Karpas-422 (cell line): ENCODE measurements around the gene TBC1D22A. TPM values are rescaled to one million over a fixed set of nuclear protein-coding genes. Genes with fewer than 3 reads are reported as not detected.

ENCODE experiments used
- DNase-seq: peaks from one replicate; pipeline ENCODE4 v3.0.0-alpha.2; 2015
- H2AFZ ChIP-seq: fragments of 200-600 bp; sonication (generic); 2 replicates; pipeline ENCODE4 v1.6.1; 2014; ENCODE audit warnings: antibody characterized with exemption, low read length, mixed read lengths
- H3K27ac ChIP-seq: fragments of 200-600 bp; sonication (generic); 2 replicates; pipeline ENCODE4 v1.5.1; 2014; ENCODE audit warnings: mild to moderate bottlenecking, low read length, moderate library complexity
- H3K27me3 ChIP-seq: fragments of 200-600 bp; sonication (generic); 2 replicates; pipeline ENCODE4 v1.6.1; 2014; ENCODE audit warnings: low read length, mixed read lengths
- H3K36me3 ChIP-seq: fragments of 200-600 bp; sonication (generic); 2 replicates; pipeline ENCODE4 v1.6.1; 2014; ENCODE audit warnings: low read length, mixed read lengths; ENCODE audit not compliant: insufficient read depth
- H3K4me1 ChIP-seq: fragments of 200-600 bp; sonication (generic); 2 replicates; pipeline ENCODE4 v1.6.1; 2014; ENCODE audit warnings: mild to moderate bottlenecking, low read length, mixed read lengths
- H3K4me2 ChIP-seq: fragments of 200-600 bp; sonication (generic); 2 replicates; pipeline ENCODE4 v1.6.1; 2014; ENCODE audit warnings: low read length, low read depth, mild to moderate bottlenecking; ENCODE audit not compliant: poor library complexity, severe bottlenecking
- H3K4me3 ChIP-seq: fragments of 200-600 bp; sonication (generic); 2 replicates; pipeline ENCODE4 v1.5.1; 2014; ENCODE audit warnings: mild to moderate bottlenecking, antibody characterized with exemption, low read length, mixed read lengths
- H3K79me2 ChIP-seq: fragments of 200-600 bp; sonication (generic); 2 replicates; pipeline ENCODE4 v1.6.1; 2014; ENCODE audit warnings: mild to moderate bottlenecking, low read length, mixed read lengths
- H3K9ac ChIP-seq: fragments of 200-600 bp; sonication (generic); 2 replicates; pipeline ENCODE4 v1.6.0; 2014; ENCODE audit warnings: low read length
- H3K9me2 ChIP-seq: fragments of 200-600 bp; sonication (generic), shearing (Covaris generic); replicated peaks from 2 replicates; pipeline ENCODE4 v1.6.0; 2014; ENCODE audit warnings: mild to moderate bottlenecking, low read length, moderate library complexity; ENCODE audit not compliant: insufficient read depth
- H3K9me3 ChIP-seq: fragments of 300-700, 200-600 bp; sonication (generic); 2 replicates; pipeline ENCODE4 v1.6.1; 2014; ENCODE audit warnings: low read length, mixed read lengths
- H4K20me1 ChIP-seq: fragments of 200-600 bp; sonication (generic); 2 replicates; pipeline ENCODE4 v1.6.1; 2014; ENCODE audit warnings: mild to moderate bottlenecking, antibody characterized with exemption, low read length, low read depth; ENCODE audit not compliant: insufficient read depth
- total RNA-seq: library from RNA; depleted of rRNA; stranded (reverse); fragments of >200 nt; shearing (Covaris generic); gene quantifications from 2 replicates; pipeline ENCODE4 v1.2.3, GENCODE V29; 2014; ENCODE audit warnings: low replicate concordance

Gene TBC1D22A
- total RNA-seq, 1 experiment from 2014 or later, result 27.7 TPM

GRCh38 chr22:47023871-47024270 lies 261.4 kb downstream of the TBC1D22A start:
- Histone ChIP-seq H3K9me2 (no peaks in the 10 kb centered on the region), H3K9me3 (peaks cover 5% of the 10 kb centered on the region; the same call in 1 of the 2 replicates), H3K9ac (no peak overlapping the region), H3K79me2 (peaks cover 18% of the 10 kb centered on the region), H4K20me1 (no peaks in the 10 kb centered on the region), H3K4me2 (no peak overlapping the region), H3K27ac (no peak overlapping the region), H2AFZ (no peak overlapping the region), H3K27me3 (no peaks in the 10 kb centered on the region), H3K4me3 (no peak overlapping the region), H3K36me3 (peaks cover 7% of the 10 kb centered on the region), H3K4me1 (no peaks in the 10 kb centered on the region)
- no peak for DNase-seq

DNA sequence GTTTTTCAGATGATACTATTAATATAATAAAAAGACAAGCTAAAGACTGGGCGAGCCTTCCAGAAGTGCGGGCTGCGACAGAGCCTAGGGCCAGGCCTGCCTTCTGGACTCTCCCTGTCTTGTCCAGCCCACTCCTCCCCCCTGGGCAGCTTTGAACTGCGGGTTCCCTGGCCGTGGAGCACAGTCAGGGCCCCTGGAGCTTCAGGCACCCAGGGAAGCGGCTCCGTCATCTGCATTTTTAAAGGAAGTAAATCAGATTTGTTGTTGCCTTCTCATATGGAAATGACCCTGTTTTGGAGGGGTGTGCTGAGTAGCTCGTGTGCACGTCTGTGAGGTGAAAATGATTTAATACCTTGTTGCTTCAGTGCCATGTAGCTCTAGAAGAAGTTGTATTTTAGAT lies 265.3 kb downstream of the TBC1D22A start:
- H3K9me3 ChIP-seq, result no peaks in the 10 kb centered on the region
- H3K4me3 ChIP-seq, result no peak overlapping the region
- no peak overlapping the region for H3K9ac ChIP-seq
- H3K4me2 ChIP-seq, result no peak overlapping the region
- H3K27me3 ChIP-seq, result no peaks in the 10 kb centered on the region
- peaks cover 24% of the 10 kb centered on the region for H3K79me2 ChIP-seq
- peaks cover 8% of the 10 kb centered on the region; the same call in 1 of the 2 replicates for H4K20me1 ChIP-seq
- H3K4me1 ChIP-seq, result no peaks in the 10 kb centered on the region
- H2AFZ ChIP-seq, result no peak overlapping the region
- no peak overlapping the region for H3K27ac ChIP-seq
- no peaks in the 10 kb centered on the region for H3K9me2 ChIP-seq
- H3K36me3 ChIP-seq, result no peaks in the 10 kb centered on the region; the same call in 1 of the 2 replicates
- no peak for DNase-seq

DNA sequence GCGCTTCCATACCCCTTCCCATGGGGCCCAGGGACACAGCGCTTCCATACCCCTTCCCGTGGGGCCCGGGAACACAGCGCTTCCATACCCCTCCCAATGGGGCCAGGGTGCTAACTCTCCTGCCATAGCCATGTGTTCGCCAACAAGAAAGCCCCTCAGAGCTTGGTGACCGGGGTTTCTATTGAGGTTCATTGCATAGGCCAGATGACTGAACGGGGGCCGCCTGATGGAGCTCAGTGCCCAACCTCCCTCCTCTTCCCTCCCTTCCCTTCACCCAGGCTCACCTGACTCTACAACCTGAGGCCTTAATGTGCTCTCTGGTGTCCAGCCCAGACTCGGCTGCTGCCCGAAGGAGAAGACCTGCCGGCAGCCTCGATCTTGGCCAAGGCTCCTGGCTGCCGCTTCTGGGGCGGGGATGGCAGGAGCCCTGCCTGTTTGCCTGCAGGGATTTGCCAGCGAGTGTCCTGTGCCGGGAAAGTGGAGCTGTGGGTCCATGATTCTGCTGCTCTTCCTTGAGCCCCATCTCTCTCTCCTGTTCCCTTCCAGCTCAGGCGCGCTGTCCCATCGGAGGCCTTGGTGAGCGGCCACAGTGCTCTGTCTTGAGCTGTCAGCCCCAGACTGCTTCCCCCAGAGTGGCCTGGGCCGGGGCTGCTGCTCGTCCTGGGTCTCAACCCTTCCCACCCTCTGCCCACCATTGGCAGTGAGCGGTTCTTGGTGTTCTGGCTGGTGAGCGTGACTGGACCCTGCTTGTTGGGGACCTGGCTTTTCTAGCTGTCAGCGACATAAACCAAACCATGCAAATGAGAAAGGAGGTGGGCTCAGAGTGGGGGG lies 267.0 kb downstream of the TBC1D22A start:
- Histone ChIP-seq H3K36me3 (no peaks in the 10 kb centered on the region), H2AFZ (no peak overlapping the region), H3K27me3 (no peaks in the 10 kb centered on the region), H3K27ac (no peak overlapping the region), H3K9ac (no peak overlapping the region), H3K79me2 (peaks cover 24% of the 10 kb centered on the region), H3K4me3 (no peak overlapping the region), H3K9me2 (no peaks in the 10 kb centered on the region), H3K4me2 (no peak overlapping the region), H3K4me1 (no peaks in the 10 kb centered on the region), H3K9me3 (no peaks in the 10 kb centered on the region), H4K20me1 (peaks cover 8% of the 10 kb centered on the region; the same call in 1 of the 2 replicates)
- no peak for DNase-seq

GRCh38 chr22:47030143-47030661 lies 267.8 kb downstream of the TBC1D22A start:
- H3K4me1 ChIP-seq, result no peaks in the 10 kb centered on the region
- H3K9ac ChIP-seq, result no peak overlapping the region
- H3K36me3 ChIP-seq, result no peaks in the 10 kb centered on the region
- H3K9me2 ChIP-seq, result no peaks in the 10 kb centered on the region
- no peak overlapping the region for H3K27ac ChIP-seq
- no peak overlapping the region for H2AFZ ChIP-seq
- H3K27me3 ChIP-seq, result no peaks in the 10 kb centered on the region
- H3K9me3 ChIP-seq, result no peaks in the 10 kb centered on the region
- H3K4me3 ChIP-seq, result no peak overlapping the region
- peaks cover 8% of the 10 kb centered on the region; the same call in 1 of the 2 replicates for H4K20me1 ChIP-seq
- H3K79me2 ChIP-seq, result peaks cover 24% of the 10 kb centered on the region
- DNase-seq, result no peak
- no peak overlapping the region for H3K4me2 ChIP-seq

DNA sequence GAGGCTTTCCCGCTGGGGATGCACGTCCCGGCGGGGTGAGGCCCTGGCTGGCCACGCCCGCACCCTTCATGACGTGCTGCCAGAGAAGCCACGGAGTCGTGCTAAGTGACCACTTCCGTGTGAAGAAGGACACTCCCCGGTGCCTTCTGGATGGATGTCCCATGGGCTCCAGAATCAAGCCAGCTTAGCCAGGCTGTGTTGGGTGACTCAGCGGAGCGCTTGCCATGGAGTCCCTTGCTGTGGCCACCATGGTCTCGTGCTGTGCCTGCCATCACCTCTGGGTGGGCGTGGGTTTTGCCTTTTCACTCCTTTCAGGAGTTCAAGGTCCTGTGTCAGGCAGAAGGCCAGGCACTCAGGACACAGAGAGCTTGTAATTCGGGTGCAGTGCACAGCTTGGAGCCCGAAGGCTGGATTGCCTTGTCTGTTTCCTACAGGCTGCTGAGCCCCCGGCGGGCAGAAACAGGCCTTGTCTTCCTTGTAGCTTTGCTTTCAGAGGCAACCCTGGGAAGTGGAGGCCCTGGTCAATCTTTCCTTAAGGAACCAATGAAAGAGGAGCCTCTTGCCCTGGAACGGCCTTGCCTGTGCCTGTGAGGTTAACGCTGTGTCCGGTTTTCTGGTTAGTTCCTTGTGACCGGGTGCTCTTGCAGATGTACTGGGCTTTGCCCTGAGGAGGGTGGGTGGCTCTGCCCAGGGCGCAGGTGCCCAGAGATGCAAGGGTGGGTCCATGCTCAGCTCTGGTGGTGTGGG lies 268.6 kb downstream of the TBC1D22A start:
- no peak for DNase-seq
- H3K27me3 ChIP-seq, result no peaks in the 10 kb centered on the region
- H2AFZ ChIP-seq, result no peak overlapping the region
- no peaks in the 10 kb centered on the region for H3K9me3 ChIP-seq
- peaks cover 24% of the 10 kb centered on the region for H3K79me2 ChIP-seq
- H3K4me1 ChIP-seq, result no peaks in the 10 kb centered on the region
- no peak overlapping the region for H3K4me3 ChIP-seq
- H4K20me1 ChIP-seq, result peaks cover 8% of the 10 kb centered on the region; the same call in 1 of the 2 replicates
- no peak overlapping the region for H3K27ac ChIP-seq
- no peaks in the 10 kb centered on the region for H3K9me2 ChIP-seq
- no peak overlapping the region for H3K9ac ChIP-seq
- no peaks in the 10 kb centered on the region for H3K36me3 ChIP-seq
- no peak overlapping the region for H3K4me2 ChIP-seq

DNA sequence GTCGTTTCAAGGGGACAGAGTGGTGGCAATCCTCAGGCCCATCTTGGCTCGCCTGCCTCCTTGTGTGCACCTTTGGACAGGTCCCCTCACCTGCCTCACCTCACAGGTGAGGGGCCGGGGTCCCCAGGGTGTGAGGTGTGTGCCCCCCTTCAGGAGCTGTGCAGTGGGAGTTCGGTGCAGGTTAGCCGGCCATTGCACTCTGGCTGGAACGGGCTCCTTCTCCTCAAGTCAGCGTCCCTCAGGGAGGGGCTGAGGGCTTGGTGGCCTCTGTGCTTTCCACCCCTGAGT lies 269.1 kb downstream of the TBC1D22A start:
- Histone ChIP-seq H3K79me2 (peaks cover 22% of the 10 kb centered on the region), H4K20me1 (peaks cover 8% of the 10 kb centered on the region; the same call in 1 of the 2 replicates), H3K9me3 (no peaks in the 10 kb centered on the region), H3K27ac (no peak overlapping the region), H3K4me1 (no peaks in the 10 kb centered on the region), H3K9me2 (no peaks in the 10 kb centered on the region), H3K36me3 (no peaks in the 10 kb centered on the region), H3K4me3 (no peak overlapping the region), H3K27me3 (no peaks in the 10 kb centered on the region), H3K9ac (no peak overlapping the region), H3K4me2 (no peak overlapping the region), H2AFZ (no peak overlapping the region)
- DNase-seq, result no peak

DNA sequence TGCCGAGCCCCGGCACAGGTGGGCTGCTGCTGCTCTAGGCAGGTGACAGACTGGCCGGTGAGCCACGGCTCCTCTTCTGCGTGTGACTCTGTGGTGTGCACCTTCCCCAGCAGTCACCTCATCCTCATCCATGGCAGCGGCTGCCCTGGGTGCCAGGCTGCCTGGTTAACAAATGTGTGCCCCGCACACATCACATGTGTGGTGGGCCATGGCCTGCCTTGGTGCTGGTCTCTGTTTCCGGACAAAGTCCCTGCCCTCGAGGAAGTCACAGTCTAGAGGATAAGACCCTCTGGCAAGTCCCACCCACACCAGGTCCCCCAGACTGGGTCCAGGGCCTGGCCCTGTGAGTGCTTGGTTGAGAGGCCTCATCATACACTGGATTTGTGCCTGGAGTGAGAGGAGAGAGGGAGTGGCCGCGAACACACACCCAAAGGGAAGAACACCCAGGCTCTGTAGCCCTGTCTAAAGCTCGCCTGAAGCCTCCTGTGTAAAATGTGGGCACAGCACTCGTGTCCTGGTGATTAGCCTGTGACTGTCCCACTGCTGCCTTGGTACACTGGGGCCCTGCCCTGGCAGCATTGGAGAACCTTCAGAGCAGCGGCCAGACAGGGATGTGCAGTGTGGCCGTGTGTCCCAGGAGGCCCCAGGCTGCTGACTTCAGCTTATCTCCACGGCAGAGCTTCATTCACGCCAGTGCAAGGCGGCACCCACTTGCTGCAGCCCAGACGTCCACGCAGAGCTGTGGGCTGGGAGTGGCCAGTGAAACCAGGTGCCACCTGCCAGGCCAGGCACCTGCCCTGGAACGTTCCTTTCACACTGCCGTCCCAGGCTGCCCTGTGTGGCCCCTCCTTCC lies 269.9 kb downstream of the TBC1D22A start:
- Histone ChIP-seq H3K36me3 (no peaks in the 10 kb centered on the region), H3K9ac (no peak overlapping the region), H4K20me1 (peaks cover 8% of the 10 kb centered on the region; the same call in 1 of the 2 replicates), H3K27me3 (no peaks in the 10 kb centered on the region), H3K4me2 (no peak overlapping the region), H3K79me2 (peaks cover 22% of the 10 kb centered on the region), H3K9me3 (no peaks in the 10 kb centered on the region), H3K4me3 (no peak overlapping the region), H3K9me2 (no peaks in the 10 kb centered on the region), H2AFZ (no peak overlapping the region), H3K27ac (no peak overlapping the region), H3K4me1 (no peaks in the 10 kb centered on the region)
- no peak for DNase-seq
